Ecto neural progenitor cell (in vitro differentiated cells): Measurements from ENCODE around the gene NFIA.

Experiments used
- DNase-seq: peaks from one replicate; pipeline ENCODE4 v3.0.0-alpha.2; 2018; ENCODE audit warnings: low spot score

The NFIA gene

GRCh38 chr1:61130338-61131000 is 48.1 kb downstream of the NFIA start:
- no peak for DNase-seq

GRCh38 chr1:61131248-61131647 is 48.9 kb downstream of the NFIA start:
- no peak for DNase-seq

- DNase-seq, result no peak
These were observed 49.4 kb downstream of the NFIA start for GRCh38 chr1:61131716-61132115.

- DNase-seq, result no peak
These were observed 49.8 kb downstream of the NFIA start for GRCh38 chr1:61132176-61132638.

- DNase-seq, result no peak
These were observed 50.4 kb downstream of the NFIA start for GRCh38 chr1:61132645-61133334.

GRCh38 chr1:61133335-61134019 is 51.1 kb downstream of the NFIA start:
- DNase-seq, result no peak

- no peak for DNase-seq
These were observed 52.9 kb downstream of the NFIA start for GRCh38 chr1:61135291-61135690.

- DNase-seq, result no peak
These were observed 55.9 kb downstream of the NFIA start for GRCh38 chr1:61138305-61138704.

- DNase-seq, result no peak
These were observed 56.8 kb downstream of the NFIA start for GRCh38 chr1:61138921-61139774.

GRCh38 chr1:61139775-61140549 is 57.6 kb downstream of the NFIA start:
- no peak for DNase-seq

- DNase-seq, result no peak
These were observed 58.4 kb downstream of the NFIA start for GRCh38 chr1:61140778-61141177.

GRCh38 chr1:61141288-61142042 is 59.1 kb downstream of the NFIA start:
- no peak for DNase-seq

- DNase-seq, result no peak
These were observed 59.7 kb downstream of the NFIA start for GRCh38 chr1:61142043-61142440.

- DNase-seq, result no peak
These were observed 60.6 kb downstream of the NFIA start for GRCh38 chr1:61142726-61143500.

GRCh38 chr1:61143821-61144424 is 61.6 kb downstream of the NFIA start:
- no peak for DNase-seq

- DNase-seq, result no peak
These were observed 66.9 kb downstream of the NFIA start for GRCh38 chr1:61149010-61149860.

GRCh38 chr1:61151565-61151964 is 69.2 kb downstream of the NFIA start:
- DNase-seq, result no peak

GRCh38 chr1:61152066-61152465 is 69.7 kb downstream of the NFIA start:
- DNase-seq, result no peak
